Left cardiac atrium (tissue), 4 donors: Measurements from ENCODE around the gene TMEM240. TPM values are rescaled to one million over a fixed set of nuclear protein-coding genes. Genes with fewer than 3 reads are reported as not detected.
"Not testable (repeated sequence)": the region's sequence is repeated elsewhere in the genome, so short reads cannot be mapped to it uniquely, and the experiment has no call there.

Experiments used
- ATAC-seq, 2 donors: fragments of 200-7000 bp; cut with Tn5 transposase; one replicate each; pipeline ENCODE4 v1.9.1; 2020; ENCODE audit warnings: mild to moderate bottlenecking in 2 of 2, moderate library complexity in 2 of 2
- DNase-seq: peaks from one replicate; pipeline ENCODE4 v3.0.0-alpha.2; 2020
- intact Hi-C, 2 donors: fragments of 100-400 bp; cut with DNase I; formaldehyde crosslinking; loops; one replicate each; pipeline versions ENCODE4 v1.14.1 to v1.15.1; 2022 to 2023
- total RNA-seq, 2 donors: library from RNA; stranded (reverse); fragmentation: NEBNext Ultra II Directional; extraction: Animal tissue kit (Norgen Biotek cat#: 25700); gene quantifications; one replicate each; pipeline ENCODE4 v1.2.1, GENCODE V29; 2021
- donor health status: DM: no; HTN: yes; CAD: no.
- donor health status: DM: no; HTN: yes; CAD: no; lungs with severe emphysema.
- donor health status: DM: yes; HTN: yes; CAD: no.
- donor health status: Dilated cardiomyopathy.

Gene TMEM240
- total RNA-seq, 2 donors from 2014 or later, result 4.6 to 5.4 TPM

DNA sequence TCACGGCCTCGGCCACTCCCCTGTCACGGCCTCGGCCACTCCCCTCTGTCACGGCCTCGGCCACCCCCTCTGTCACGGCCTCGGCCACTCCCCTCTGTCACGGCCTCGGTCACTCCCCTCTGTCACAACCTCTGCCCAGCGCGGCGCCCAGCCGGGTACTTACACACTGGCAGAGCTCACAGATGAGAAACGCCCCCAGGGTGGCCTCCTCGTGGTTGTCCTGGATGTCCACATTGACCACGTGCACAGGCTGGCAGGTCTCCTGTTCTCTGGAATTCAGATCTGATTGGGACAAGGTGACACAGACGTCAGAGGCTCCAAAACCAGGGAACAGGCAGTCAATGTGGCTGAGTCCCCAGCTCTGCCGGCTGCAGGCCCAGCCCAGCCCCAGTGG is 3.3 kb upstream of the TMEM240 start:
- DNase-seq (peak; percentile 83), ATAC-seq (peak; percentile 46 to 56)
- intact Hi-C loops, result no loop called here

DNA sequence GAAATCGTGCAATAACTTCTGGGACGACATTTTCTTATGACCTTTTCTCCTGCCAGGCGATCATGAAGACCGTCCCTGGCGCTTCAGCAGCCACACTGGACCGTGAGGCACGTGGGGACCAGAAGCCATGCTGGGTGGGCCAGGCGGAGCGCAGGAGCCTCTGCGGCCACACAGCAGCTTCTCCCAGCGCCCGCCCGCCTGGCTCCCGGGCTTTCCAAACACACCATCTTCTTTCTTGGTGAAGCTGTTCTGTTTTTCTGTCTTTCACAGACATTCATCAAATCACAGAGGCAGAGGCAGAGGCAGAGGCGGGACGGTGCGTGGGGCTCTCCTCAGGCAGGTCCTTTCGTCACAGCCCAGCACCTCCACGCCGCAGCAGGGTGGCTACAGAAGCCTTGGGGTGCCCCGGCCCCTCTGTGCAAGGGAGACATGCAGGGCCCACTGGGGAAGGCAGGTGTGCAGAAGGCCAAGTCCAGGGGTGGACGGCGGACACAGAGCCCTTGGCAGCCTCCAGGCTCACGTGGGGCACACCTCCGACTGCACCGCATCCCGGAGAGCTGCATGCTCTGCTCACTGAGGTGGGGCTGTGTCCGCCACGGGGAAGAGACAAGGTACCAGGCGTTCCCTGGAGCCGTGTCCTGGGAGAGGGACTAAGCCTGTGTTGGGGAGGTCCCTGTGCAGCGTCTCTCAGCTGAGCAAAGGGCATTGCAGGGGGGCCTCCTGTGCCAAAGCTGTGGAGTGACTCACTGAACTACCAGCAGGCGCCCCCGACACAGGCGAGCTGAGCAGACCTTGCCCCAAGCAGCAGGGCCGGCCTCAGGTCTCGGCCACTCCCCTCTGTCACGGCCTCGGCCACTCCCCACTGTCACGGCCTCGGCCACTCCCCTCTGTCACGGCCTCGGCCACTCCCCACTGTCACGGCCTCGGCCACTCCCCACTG is 2.6 kb upstream of the TMEM240 start:
- no peak for DNase-seq
- intact Hi-C loops, result no loop called here
- ATAC-seq, result no peak

DNA sequence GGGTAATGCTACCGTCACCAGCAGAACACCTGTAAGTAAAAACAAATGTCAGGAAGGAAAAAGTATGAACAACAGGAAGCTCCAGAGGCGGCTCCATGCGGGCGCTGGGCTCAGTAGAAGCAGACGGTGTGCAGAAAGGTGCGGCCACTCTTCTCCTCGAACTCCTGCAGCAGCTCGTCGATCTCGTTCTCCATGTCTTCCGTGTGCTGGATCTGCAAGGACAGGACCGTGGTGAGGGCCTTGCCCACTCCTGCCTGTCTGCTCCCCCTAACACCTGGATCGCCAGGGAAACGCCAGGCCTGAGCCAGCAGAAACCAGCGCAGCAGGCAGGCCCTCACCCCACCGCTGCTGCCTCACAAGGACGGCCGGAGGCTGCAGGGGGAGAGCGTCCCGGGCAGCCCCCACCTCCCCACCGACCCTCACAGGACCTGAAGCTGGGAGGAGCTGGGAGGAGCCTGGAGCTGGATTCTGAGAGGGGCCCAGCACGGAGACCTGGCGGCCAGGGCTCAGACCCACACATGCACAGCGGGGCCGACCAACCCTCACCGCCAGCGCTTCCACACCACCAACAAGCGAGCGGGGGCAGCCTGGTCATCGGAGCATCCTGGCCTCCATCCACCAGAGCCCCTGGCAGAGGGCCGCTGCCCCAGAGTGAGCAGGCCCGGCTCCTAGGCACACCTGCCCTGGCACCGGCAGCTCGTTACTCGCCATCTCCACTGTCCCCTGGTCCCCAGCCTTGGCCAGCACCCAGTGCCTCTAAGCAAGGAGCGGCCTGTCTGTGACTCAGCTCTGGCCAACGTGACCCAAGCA is 1.7 kb upstream of the TMEM240 start:
- ATAC-seq (no peak), DNase-seq (no peak)

DNA sequence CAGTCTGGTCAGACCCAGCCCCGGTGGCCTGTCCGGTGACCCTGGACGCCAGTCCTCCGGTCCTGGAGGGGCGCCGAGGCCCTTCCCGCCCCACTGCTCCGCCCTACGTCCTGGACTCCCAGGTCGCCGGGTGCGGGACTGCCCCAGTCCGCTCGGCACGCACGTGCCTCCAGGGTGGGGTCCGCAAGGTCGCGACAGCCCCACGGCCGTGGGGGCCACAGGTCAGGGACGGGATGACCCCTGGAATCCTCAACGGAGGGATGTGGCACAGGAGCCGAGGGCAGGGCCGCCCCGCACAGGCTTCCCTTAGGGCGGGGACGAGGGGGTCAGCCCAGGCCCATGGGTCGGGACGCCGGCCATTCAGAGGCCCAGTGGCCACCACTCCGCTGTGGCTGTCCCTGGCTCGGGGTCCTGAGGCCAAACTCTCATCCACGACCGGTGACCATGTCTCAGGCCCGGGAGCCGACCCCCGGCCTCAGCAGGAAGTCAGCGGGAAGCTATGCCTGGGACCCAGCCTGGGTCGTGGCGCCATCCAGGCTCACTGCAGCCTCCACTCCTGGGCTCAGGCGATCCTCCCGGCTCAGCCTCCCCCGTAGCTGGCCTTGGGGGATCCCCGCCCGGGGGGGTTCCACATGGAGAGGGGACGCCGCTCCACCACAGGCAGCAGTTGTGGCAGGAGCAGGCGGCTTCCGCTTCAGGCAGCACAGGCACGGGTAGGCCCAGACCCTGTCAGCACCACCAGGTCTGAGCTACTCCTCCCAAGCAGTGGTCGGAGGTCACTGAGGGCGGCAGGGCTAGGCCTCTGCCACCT is 599 bp upstream of the TMEM240 start:
- peak; percentile 5 to 18 for ATAC-seq
- DNase-seq, result no peak
- intact Hi-C loops, result no loop called here

More for the DNA sequence above, 1.7 kb upstream of the TMEM240 start:
- intact Hi-C loops, result no loop called here

DNA sequence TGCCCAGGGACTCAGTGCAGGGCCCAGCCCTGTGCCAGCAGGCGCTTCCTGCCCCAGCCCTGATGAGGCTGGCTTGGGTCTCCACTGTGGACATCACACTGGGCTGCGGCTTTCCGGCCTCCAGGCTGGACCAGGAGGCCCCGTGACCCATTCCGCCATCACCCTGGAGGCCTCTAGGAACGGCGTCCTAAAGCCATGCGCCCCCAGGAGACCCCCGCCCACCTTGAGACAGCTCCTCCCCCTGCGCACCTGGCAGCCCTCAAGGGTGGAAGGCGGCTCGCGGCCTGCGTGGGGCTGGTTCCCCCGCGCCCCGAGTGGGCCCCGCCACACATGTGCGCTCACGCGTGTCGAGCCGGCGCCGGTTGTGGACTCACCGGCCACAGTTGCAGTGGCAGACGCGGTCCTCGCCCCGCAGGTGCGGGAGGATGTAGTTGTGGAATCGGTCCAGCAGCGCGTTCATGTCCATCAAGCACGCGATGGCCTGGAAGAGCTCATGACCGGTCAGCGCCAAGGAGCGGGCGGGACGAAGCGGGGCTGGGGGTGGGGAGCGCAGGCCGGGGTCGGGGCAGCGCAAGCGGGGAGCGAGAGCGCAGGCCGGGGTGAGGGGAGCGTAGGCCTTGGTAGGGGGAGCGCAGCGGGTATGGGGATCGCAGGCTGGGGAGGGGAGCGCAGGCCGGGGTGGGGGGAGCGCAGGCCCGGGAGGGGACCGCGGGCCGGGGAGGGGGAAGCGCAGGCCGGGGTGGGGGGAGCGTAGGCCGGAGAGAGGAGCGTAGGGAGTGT is 924 bp downstream of the TMEM240 start:
- no peak for DNase-seq
- ATAC-seq, result peak in 1 of 2 donors; percentile 16
- intact Hi-C loops, result no loop called here

GRCh38 chr1:1538989-1539309 is 1.5 kb downstream of the TMEM240 start:
- DNase-seq, result no peak
- intact Hi-C loops, result no loop called here

GRCh38 chr1:1538334-1538733 is 2.1 kb downstream of the TMEM240 start:
- ATAC-seq (no peak), DNase-seq (no peak)
- intact Hi-C loops, result no loop called here

More at GRCh38 chr1:1538989-1539309, 1.5 kb downstream of the TMEM240 start:
- no peak for ATAC-seq

DNA sequence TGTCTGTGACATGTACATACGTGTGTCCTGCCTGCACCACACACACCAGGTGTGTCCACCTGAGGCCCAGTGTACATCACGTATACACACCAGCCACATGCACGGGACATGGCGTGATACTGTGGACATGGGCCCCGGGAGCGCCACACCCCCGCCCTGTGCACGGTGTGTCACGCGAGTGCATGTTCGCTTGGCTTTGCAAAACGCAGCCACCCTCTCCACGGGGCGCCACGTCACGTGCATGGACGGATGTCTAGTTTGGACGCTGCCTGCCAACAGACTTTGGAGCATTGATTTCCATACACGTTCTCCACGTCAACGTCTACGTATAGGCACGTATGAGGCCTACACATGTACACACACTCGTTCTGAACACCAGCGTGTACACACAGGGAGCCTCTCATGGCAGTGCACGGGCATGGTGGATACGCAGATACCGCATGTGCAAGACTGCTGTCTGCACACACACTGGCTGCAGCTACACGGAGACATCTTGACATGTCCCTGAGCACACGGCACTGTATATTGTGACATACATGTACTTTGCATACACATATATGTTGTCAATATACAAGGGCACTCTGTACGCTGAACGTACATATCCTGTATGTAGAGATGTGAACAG is 2.7 kb downstream of the TMEM240 start:
- intact Hi-C loops, result no loop called here
- no peak for ATAC-seq
- DNase-seq, result no peak

GRCh38 chr1:1536938-1537546 is 3.4 kb downstream of the TMEM240 start:
- DNase-seq, result no peak
- intact Hi-C loops, result no loop called here

DNA sequence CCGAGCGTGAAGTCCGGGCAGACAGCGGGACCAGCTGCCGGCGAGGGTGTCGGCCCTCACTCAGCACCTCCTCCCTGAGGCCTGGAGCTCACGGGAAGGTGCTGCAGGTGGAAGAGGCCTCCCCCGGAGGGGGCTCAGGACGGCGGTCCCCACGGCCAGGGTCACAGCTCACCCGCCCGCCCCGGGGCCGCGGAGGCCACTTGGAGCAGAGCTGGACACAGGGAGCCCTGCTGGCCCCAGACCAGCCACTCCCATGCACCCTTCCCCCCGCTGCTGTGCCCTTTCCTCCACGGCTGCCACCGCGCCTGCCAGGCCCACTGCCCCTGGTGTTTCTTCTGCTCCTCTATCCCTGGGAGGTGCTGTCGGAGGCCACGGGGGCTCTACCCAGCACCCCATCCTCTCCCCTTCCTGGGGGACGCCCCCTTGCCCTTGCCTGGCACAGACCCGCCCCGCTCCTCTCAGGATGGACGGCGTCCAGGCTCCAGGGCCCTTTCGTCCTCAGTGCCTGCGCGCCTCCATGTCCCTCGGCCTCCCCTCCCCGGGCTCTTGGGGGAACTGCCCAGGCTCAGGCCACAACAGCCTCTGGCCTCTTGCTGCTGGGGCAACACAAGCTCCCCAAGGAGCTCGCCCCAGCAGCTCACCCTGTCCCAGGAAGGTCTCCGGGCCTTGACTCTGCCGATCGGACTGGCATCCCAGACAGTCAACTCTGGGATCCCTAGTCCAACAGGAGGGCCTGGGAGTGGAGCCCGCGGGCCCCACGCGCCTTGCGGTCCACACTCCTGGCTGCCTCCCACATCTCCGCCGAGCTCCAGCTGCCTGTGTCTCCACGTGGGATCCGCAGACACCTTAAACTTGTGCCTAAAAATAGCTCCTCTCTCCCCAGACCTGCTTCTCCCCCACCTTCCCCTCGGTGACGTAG is 4.1 kb downstream of the TMEM240 start:
- ATAC-seq (no peak), DNase-seq (no peak)
- intact Hi-C loops, result no loop called here

More at GRCh38 chr1:1536938-1537546, 3.4 kb downstream of the TMEM240 start:
- ATAC-seq, result no peak

DNA sequence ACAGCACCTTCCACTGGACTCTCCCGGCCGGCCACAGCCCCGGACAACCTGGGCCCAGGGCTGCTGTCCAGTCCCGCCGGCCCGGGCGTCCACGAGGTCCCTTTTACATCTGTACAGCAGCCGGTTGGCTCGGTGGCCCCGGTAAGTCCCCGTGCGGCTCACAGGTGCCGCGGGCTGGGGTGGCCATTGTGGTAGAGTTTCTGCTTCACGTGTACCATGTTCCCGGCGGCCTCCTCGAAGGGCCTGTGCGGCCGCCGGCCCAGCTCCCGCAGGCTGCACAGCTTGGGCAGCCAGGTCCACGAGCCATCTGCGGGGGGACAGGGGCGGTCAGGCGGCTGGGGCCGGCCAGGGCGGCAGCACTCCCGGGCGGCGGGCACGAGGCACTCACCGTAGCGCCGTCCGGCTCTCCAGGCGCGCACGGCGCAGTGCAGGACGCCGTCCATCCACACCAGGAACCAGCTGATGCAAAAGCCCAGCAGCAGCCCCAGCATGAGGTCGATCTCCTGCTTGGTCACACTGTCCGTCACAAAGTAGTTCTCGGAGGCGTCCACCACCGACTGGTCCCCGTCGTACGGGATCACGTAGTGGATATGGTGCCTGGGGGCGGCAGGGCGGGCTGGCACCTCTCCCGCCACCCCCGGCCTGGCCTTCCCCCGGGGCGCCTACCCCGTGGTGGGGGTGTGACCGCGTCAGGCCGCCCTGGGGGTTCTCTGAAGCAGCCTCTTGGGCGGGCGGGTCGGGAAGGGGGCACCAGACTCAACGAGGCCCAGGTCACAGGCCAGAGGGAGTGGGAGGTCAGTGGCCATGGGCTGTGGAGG is 5.0 kb downstream of the TMEM240 start:
- DNase-seq, result no peak
- ATAC-seq, result no peak
- intact Hi-C loops, result no loop called here

DNA sequence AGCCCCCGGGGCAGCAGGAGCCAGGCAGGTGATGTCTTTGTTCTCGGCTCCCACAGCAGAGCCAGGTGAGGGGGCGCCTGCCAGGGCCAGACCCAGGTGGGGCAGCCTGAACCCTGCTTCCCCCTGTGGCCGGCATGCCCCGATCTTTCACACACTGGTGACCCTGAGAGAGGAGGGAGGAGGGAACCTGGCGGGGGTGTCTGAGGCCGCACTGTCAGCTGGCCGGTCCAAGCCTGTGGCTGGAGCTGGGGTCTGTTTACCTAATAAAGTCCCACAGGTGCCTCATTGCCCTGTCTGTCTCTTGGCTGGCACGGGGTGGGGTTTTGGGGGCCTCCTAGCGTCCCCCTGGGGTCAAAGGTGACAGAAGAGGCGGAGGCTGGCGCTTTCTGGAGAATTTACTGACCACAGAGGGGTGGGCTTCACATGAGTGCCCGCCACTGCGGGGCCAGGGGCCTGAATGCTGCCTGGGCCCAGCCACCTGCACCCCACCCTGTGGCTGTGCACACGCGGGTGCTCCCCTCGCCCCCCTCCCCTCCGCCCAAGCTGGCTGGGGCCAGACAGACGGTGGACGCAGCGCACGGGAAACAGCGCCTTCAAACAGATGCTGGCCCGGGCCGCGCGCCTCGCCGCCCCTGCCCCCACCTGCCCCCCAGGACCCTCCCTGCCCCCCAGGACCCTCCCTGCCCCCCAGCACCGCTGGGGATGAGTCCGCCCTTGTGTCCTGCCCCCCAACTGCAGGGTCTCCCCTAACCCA is 5.8 kb downstream of the TMEM240 start:
- ATAC-seq, result no peak
- intact Hi-C loops, result no loop called here
- no peak for DNase-seq

GRCh38 chr1:1533894-1534291 is 6.5 kb downstream of the TMEM240 start:
- intact Hi-C loops, ATAC-seq, DNase-seq: not testable (repeated sequence)

DNA sequence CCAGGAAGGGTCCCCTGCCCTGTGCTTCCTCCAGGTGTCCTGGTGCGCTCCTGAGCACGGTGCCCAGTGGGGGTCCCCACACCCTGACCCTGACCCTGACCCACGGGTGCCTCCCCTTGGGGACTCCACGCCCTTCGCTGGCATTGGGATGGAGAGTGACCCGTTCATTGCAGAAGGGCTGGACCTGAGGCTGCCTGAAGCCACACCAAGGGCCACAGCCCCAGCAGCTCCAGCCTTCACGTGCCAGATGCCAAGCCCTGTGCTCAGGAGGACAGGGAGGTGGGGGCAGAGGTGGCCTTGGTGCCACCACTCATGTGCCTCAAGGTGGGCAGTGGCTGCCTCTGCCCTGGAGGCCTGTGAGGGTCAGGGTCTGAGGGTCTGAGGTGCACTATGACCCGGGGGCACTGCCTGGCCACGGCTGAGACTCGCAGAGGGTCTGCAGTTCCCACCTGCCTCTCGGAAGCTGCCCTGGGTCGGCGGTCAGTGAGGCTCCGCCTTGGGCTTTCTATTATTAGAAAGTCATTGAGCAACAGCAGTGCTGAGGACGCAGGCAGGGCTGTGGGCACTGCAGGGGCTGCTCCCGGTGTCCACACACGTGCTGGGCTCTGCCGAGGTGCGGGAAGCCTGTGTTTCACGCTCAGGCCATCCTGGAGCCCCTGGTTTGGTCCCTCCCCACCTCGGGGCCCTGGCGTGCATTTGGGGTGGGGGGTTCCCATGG is 7.1 kb downstream of the TMEM240 start:
- ATAC-seq, result peak; percentile 27 to 71
- DNase-seq, intact Hi-C loops: not testable (repeated sequence)

- intact Hi-C loops, result no loop called here
- ATAC-seq, result no peak
- no peak for DNase-seq
These were observed 8.5 kb downstream of the TMEM240 start for GRCh38 chr1:1531947-1532346.
